DOHH2 (cell line): Measurements from ENCODE around the gene GPR15LG.

Source experiments
- CTCF ChIP-seq: fragments of 200-600 bp; sonication (generic); IDR thresholded peaks from one replicate; pipeline ENCODE4 v1.5.1; 2014; ENCODE audit warnings: antibody characterized with exemption, mild to moderate bottlenecking, low read depth, low read length; ENCODE audit not compliant: poor library complexity, severe bottlenecking
- EZH2phosphoT487 ChIP-seq: fragments of 200-600 bp; sonication (generic); IDR thresholded peaks from 2 replicates; pipeline ENCODE4 v1.6.1; 2017; ENCODE audit warnings: borderline replicate concordance, mild to moderate bottlenecking, antibody characterized with exemption, low read length, moderate library complexity, mixed read lengths

- TF ChIP-seq CTCF: no peak
- TF ChIP-seq EZH2phosphoT487: no peak
Observed at GRCh38 chr10:84234479-84234878, 60.9 kb downstream of the GPR15LG start.
